Astrocyte of the cerebellum (primary cell): ENCODE data around the gene CYLC2.

Experiments used
- DNase-seq: peaks from one replicate; pipeline ENCODE4 v3.0.0-alpha.2; 2011; ENCODE audit warnings: low read depth
- H3K4me3 ChIP-seq: 2 replicates; pipeline ENCODE4 v1.5.1; 2011; ENCODE audit warnings: mild to moderate bottlenecking, low read depth, low read length, moderate library complexity
- CTCF ChIP-seq: IDR thresholded peaks from 2 replicates; pipeline ENCODE4 v1.5.1; 2012; ENCODE audit warnings: low read length, low read depth, moderate library complexity, mild to moderate bottlenecking; ENCODE audit errors: missing control alignments
- in situ Hi-C: cut with HindIII; loops from 2 replicates; pipeline ENCODE4 v1.10.0; 2017; ENCODE audit warnings: low sequenced_read_pairs

Gene CYLC2

GRCh38 chr9:102995033-102995432 lies at the start of gene CYLC2:
TSS of gene CYLC2 (plus strand) at chr9:102995333. CDS start at chr9:102995381, 48 bp downstream.
- TF ChIP-seq CTCF = no peak
- in situ Hi-C loops = no loop called here

GRCh38 chr9:102950346-102950745 lies 44.8 kb upstream of the CYLC2 start:
- H3K4me3 ChIP-seq = no peak overlapping the region
- no peak for DNase-seq
- in situ Hi-C loops = no loop called here
- TF ChIP-seq CTCF = no peak

More at GRCh38 chr9:102995033-102995432, at the start of gene CYLC2:
- H3K4me3 ChIP-seq = no peak within 1 kb of the TSS
- DNase-seq = no peak

GRCh38 chr9:102966999-102967398 lies 28.1 kb upstream of the CYLC2 start:
- TF ChIP-seq CTCF = no peak
- no peak for DNase-seq
- H3K4me3 ChIP-seq = no peak overlapping the region
- in situ Hi-C loops = no loop called here

GRCh38 chr9:102967979-102968378 lies 27.2 kb upstream of the CYLC2 start:
- H3K4me3 ChIP-seq = no peak overlapping the region
- DNase-seq = no peak
- no peak for TF ChIP-seq CTCF
- in situ Hi-C loops = no loop called here

GRCh38 chr9:102972780-102973179 lies 22.4 kb upstream of the CYLC2 start:
- no peak for DNase-seq
- no peak overlapping the region for H3K4me3 ChIP-seq
- no peak for TF ChIP-seq CTCF
- in situ Hi-C loops = loop anchor here (5.0 kb wide), 1 partner anchor 50 kb away; no protein-coding TSS in a partner anchor

GRCh38 chr9:102974530-102974929 lies 20.6 kb upstream of the CYLC2 start:
- in situ Hi-C loops = loop anchor here (5.0 kb wide), 1 partner anchor 48 kb away; no protein-coding TSS in a partner anchor
- TF ChIP-seq CTCF = no peak
- H3K4me3 ChIP-seq = no peak overlapping the region
- no peak for DNase-seq

- DNase-seq = no peak
- in situ Hi-C loops = no loop called here
- no peak for TF ChIP-seq CTCF
- no peak overlapping the region for H3K4me3 ChIP-seq
Measured at GRCh38 chr9:102975251-102975650, 19.9 kb upstream of the CYLC2 start.
